ENCODE measurements around the gene TUBB1. TPM values are rescaled to one million over a fixed set of nuclear protein-coding genes. Genes with fewer than 3 reads are reported as not detected.

TUBB1 gene
- total and polyA plus RNA-seq, 2 of the 13 experiments (the other 11 are each of a cell fraction or from before 2014, with no cell fraction given) = 0.11 to 57.6 TPM

DNA sequence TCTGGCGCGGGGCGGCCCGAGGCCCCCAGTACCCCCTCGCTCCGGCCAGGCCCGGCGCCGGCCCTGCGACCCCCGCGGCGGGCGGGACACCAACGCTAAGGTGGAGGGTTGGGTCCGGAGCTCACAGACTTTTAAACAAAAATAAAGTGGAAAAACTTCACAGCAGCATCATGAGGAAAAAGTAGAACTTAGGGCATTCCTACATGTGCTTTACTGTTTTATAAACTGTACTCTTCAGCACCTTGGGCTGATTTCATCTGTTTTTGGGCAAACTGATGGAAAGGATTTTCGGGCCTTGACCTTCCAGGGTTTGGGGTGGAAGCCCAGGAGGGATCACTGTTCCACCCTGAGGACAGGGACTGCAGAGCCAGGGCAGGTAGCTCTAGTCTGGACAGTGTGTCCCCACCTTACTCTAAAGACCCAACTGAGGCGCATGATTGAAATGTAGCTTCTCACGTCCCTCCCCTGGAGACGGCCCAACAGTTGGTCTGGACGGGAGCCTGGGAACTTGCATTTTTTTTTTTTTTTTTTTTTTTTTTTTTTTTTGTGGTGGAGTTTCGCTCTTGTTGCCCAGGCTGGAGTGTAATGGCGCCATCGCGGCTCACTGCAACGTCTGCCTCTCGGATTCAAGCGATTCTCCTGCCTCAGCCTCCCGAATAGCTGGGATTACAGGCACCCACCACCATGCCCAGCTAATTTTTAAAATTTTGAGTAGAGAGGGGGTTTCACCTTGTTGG is 37.4 kb upstream of the TUBB1 start (continued):
- peak; percentile 19; the same call in 1 of the 2 replicates for TF ChIP-seq KMT2A (CRISPR knock-in tag; IDR thresholded peaks at IDR 0.05)
- no peak for TF ChIP-seq CBX2 (IDR thresholded peaks at IDR 0.05; ENCODE audit: low read depth, low read length)
- no peak for TF ChIP-seq CBX2 (CRISPR knock-in tag; IDR thresholded peaks at IDR 0.05; ENCODE audit: low read depth)
- TF ChIP-seq MYPOP (CRISPR knock-in tag; IDR thresholded peaks at IDR 0.05) = no peak
- TF ChIP-seq, protein P1, sequence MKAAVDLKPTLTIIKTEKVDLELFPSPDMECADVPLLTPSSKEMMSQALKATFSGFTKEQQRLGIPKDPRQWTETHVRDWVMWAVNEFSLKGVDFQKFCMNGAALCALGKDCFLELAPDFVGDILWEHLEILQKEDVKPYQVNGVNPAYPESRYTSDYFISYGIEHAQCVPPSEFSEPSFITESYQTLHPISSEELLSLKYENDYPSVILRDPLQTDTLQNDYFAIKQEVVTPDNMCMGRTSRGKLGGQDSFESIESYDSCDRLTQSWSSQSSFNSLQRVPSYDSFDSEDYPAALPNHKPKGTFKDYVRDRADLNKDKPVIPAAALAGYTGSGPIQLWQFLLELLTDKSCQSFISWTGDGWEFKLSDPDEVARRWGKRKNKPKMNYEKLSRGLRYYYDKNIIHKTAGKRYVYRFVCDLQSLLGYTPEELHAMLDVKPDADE (CRISPR knock-in tag; IDR thresholded peaks at IDR 0.05) = no peak
- TF ChIP-seq RAD51 (IDR thresholded peaks at IDR 0.05; ENCODE audit: borderline replicate concordance) = no peak
- TF ChIP-seq, protein P2, sequence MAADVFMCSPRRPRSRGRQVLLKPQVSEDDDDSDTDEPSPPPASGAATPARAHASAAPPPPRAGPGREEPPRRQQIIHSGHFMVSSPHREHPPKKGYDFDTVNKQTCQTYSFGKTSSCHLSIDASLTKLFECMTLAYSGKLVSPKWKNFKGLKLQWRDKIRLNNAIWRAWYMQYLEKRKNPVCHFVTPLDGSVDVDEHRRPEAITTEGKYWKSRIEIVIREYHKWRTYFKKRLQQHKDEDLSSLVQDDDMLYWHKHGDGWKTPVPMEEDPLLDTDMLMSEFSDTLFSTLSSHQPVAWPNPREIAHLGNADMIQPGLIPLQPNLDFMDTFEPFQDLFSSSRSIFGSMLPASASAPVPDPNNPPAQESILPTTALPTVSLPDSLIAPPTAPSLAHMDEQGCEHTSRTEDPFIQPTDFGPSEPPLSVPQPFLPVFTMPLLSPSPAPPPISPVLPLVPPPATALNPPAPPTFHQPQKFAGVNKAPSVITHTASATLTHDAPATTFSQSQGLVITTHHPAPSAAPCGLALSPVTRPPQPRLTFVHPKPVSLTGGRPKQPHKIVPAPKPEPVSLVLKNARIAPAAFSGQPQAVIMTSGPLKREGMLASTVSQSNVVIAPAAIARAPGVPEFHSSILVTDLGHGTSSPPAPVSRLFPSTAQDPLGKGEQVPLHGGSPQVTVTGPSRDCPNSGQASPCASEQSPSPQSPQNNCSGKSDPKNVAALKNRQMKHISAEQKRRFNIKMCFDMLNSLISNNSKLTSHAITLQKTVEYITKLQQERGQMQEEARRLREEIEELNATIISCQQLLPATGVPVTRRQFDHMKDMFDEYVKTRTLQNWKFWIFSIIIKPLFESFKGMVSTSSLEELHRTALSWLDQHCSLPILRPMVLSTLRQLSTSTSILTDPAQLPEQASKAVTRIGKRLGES (CRISPR knock-in tag; IDR thresholded peaks at IDR 0.05; ENCODE audit: borderline replicate concordance) = 0 out of 2 replicates have a peak, but pooled peaks have one; percentile 16
- 0 out of 2 replicates have a peak, but pooled peaks have one; percentile 59 for TF ChIP-seq IRX3 (CRISPR knock-in tag; IDR thresholded peaks at IDR 0.05; ENCODE audit: borderline replicate concordance, low read depth)
- no peak for TF ChIP-seq ZNF678 (CRISPR knock-in tag; IDR thresholded peaks at IDR 0.05)
- TF ChIP-seq SAP130 (CRISPR knock-in tag; IDR thresholded peaks at IDR 0.05; ENCODE audit: low read depth) = peak; percentile 18; the same call in 1 of the 2 replicates
- TF ChIP-seq NRL (CRISPR knock-in tag; IDR thresholded peaks at IDR 0.05; ENCODE audit: borderline replicate concordance) = peak; percentile 42; the same call in 1 of the 2 replicates
- TF ChIP-seq PAXIP1 (CRISPR knock-in tag; conservative IDR thresholded peaks at IDR 0.05) = no peak
- peak; percentile 37; the same call in 1 of the 2 replicates for TF ChIP-seq KDM2A (CRISPR knock-in tag; IDR thresholded peaks at IDR 0.05; ENCODE audit: borderline replicate concordance, low read depth)
- TF ChIP-seq POLR2A (IDR thresholded peaks at IDR 0.05; ENCODE audit: insufficient read depth in 1 of 2, low read depth in 2 of 2, low read length in 2 of 2) = peak in 1 of 2 experiments; percentile 36; a peak in 2 of 4 replicates
- 0 out of 2 replicates have a peak, but pooled peaks have one; percentile 24 for TF ChIP-seq ZNF777 (CRISPR knock-in tag; IDR thresholded peaks at IDR 0.05)
- 0 out of 2 replicates have a peak, but pooled peaks have one; percentile 51 for TF ChIP-seq TGIF2 (CRISPR knock-in tag; IDR thresholded peaks at IDR 0.05)
- no peak for TF ChIP-seq U2AF2 (IDR thresholded peaks at IDR 0.05; ENCODE audit: low read depth, low read length)
- 0 out of 2 replicates have a peak, but pooled peaks have one; percentile 37 for TF ChIP-seq BRCA1 (CRISPR knock-in tag; IDR thresholded peaks at IDR 0.05)
- peak; percentile 32; the same call in 1 of the 2 replicates for TF ChIP-seq ZNF788 (CRISPR knock-in tag; IDR thresholded peaks at IDR 0.05; ENCODE audit: borderline replicate concordance)
- 0 out of 2 replicates have a peak, but pooled peaks have one; percentile 5 for TF ChIP-seq PHF20 (CRISPR knock-in tag; IDR thresholded peaks at IDR 0.05)
- no peak for TF ChIP-seq HDAC2 (CRISPR knock-in tag; IDR thresholded peaks at IDR 0.05)
- no peak for TF ChIP-seq PAWR (CRISPR knock-in tag; IDR thresholded peaks at IDR 0.05; ENCODE audit: borderline replicate concordance)
